Adrenal gland (tissue), 5 donors: ENCODE measurements around the gene MYO1A.

Experiments used
- POLR2A ChIP-seq, 2 donors: fragments of 450-650 bp; IDR thresholded peaks; one replicate each; pipeline ENCODE4 v1.6.1; 2017; ENCODE audit warnings: antibody characterized with exemption in 2 of 2, mild to moderate bottlenecking in 2 of 2, moderate library complexity in 1 of 2
- TF ChIP-seq, protein P1 (sequence below), 6 experiments: fragments of 450-650 bp in 4 of 6; fragments of 200-600 bp in 2 of 6; sonication (generic) in 1 of 6; IDR thresholded peaks; 1 replicate in 5 of 6; 2 replicates in 1 of 6; pipeline versions ENCODE4 v1.5.1 to v1.8.0; 2016 to 2021; ENCODE audit warnings: antibody characterized with exemption in 6 of 6, mild to moderate bottlenecking in 2 of 6, moderate library complexity in 1 of 6
- donor health status: DM: no; HTN: no; CAD: no.

DNA sequence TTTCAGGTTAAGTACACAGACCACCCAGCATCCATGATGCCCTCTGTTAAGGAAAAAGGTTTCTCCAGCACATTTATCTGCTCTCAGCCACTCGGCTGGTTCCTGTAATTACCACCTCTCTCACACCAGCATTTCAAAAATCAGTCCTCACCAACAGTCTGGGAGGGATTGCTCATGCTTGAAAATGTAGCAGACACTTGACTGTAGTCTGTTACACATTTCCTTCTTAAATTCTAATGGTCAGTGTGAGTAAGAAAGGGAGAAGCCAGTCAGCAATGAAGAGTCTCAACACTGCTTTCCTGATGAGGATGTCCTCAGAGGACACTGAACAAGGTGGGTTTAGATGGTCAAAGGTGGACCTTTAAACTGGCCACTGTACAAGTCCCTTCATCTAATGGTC is 49.5 kb downstream of the MYO1A start:
- TF ChIP-seq POLR2A (IDR thresholded peaks at IDR 0.05), result no peak
- TF ChIP-seq, protein P1, sequence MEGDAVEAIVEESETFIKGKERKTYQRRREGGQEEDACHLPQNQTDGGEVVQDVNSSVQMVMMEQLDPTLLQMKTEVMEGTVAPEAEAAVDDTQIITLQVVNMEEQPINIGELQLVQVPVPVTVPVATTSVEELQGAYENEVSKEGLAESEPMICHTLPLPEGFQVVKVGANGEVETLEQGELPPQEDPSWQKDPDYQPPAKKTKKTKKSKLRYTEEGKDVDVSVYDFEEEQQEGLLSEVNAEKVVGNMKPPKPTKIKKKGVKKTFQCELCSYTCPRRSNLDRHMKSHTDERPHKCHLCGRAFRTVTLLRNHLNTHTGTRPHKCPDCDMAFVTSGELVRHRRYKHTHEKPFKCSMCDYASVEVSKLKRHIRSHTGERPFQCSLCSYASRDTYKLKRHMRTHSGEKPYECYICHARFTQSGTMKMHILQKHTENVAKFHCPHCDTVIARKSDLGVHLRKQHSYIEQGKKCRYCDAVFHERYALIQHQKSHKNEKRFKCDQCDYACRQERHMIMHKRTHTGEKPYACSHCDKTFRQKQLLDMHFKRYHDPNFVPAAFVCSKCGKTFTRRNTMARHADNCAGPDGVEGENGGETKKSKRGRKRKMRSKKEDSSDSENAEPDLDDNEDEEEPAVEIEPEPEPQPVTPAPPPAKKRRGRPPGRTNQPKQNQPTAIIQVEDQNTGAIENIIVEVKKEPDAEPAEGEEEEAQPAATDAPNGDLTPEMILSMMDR (IDR thresholded peaks at IDR 0.05), result no peak
